ENCODE results near the gene STARD3. TPM values are rescaled to one million over a fixed set of nuclear protein-coding genes. Genes with fewer than 3 reads are reported as not detected.

STARD3 gene
- 39.1 and 40.9 TPM in 2 replicates for total RNA-seq

DNA sequence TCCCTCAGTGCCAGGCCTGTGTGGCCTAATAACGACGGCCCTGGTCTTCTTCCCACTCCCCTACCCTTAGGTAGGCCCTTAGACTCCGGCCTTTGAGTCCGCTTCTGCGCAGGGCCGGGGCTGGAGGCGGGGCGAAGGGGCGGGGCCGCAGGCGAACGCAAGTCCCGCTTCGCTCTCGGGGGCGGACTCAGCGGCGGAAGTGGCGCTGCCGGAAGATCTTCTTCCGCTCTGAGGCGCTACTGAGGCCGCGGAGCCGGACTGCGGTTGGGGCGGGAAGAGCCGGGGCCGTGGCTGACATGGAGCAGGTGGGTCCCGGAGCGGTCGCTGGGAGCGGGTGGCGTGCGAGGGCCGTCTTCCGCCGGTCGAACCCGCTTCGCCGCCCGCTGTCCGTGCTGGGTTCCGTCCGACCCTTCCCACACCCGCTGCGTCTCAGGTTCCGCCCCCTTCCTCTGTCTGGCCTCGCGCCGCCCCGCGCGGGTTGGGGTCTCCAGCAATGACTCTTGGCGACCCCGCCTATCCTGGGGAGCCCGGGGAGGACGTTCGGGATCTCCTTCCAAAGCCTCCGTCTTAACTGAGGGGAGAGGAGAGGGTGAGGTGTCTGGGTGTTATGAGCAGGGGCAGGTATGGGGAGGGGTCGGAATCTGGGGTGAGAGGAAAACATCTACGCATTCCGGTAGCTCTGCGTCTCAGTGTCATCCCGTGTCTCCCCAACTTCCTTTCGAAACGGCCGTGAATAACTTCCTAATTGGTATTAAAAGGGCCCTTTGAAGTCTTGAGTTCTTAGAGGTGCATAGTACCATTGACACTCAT, at the start of gene STARD3:
STARD3 (plus strand) TSS at position 218 of the 810 bp plus-strand sequence. CDS start 16,388 bp downstream, outside the sequence.

DNA sequence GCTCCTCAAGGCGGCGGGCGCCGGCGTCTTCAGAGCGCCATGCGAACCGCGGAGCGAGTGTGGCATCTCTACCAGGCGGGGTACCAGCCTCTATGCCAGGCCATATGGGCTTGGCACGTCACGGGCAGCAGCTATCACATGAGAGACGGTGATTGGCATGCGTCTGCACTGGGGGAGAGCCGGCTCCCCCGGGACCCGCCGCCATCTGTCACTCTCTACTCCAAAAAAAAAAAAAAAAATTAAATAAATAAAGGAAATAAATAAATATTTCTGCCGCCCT, 29.2 kb upstream of the STARD3 start, which contains the start of gene NEUROD2:
NEUROD2 (minus strand) TSS at position 70 of the 280 bp plus-strand sequence. CDS start 1,321 bp downstream, outside the sequence.

DNA sequence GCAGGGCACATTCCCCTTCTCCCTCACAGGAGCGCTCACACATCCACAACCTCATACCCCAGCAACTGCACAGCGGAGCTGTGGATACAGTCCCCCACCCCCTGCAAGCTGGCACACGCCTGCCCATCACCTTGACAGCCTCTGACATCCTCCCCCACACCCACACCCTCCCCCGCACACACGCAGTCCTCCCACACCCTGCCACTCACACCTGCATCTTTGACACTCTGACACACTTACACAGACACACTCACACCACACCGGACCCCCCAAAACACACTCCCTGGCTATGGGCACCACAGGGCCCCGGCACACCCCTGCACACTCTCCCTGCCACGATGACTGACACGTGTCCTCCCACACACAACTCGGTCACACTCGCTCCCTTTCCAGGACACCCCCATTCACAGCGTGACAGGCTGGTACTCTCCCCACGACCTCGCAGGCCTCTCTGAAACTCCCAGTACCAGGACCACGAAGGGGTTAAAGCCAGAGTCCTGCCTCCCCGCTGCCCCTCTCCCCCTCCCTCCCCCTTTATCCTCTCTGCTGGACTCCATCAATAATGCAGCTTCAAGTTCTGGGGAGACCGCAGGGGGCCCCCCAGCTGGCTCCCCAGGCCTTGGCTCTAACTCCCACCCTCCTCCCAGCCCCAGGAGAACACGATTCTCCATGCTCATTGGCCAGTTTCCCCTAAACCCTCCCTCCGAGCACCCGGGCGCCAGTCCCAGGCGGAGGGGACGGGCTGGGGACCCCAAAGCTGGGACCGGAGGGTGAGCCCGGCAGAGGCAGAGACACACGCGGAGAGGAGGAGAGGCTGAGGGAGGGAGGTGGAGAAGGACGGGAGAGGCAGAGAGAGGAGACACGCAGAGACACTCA, 10.5 kb upstream of the STARD3 start, which contains the start of gene PPP1R1B:
PPP1R1B (plus strand) TSS at position 782 of the 876 bp plus-strand sequence. CDS start 441 bp downstream, outside the sequence.

DNA sequence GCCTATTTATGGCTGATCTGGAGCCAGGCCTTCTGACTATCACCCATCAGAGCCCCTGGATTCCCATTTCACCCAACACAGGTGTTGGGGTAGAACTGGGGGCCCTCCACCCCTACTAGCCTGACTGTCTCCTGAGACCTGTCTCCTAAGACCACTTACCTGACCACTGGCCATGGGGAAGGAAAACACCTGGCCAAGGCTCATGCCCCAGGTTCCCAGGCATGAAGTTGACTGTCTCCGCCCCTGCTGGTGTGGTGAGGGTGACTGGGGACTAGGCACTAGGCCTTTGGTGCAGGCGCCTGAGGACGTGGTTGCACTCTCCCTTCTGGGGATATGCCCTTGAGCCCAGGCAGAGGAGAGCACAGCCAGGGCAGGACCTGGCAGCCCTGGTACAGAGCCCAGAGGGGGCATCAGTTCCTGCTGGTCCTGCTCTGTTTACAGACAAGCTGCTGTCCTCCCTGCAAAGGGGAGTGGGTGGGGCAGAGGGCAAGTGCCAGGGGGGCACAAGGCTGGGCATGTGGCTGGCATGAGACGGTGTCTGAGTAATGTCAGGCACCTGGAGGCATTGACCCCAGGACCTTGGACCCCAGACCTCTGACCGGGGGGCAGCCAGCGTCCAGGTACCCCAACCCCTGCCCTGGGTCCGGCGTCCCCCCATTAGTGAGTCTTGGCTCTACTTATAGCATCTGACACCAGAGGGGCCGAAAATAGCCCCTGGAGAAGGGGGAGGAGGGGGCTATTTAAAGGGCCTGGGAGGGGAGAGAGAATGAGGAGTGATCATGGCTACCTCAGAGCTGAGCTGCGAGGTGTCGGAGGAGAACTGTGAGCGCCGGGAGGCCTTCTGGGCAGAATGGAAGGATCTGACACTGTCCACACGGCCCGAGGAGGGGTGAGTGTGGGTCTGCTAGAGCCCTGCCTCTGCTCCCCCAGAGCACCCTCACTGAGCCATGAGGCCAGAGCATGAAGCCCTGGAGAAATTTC, 27.9 kb downstream of the STARD3 start, which contains the start of gene TCAP:
TCAP (plus strand) TSS at position 769 of the 981 bp plus-strand sequence; CDS start at position 780, 11 bp downstream.

DNA sequence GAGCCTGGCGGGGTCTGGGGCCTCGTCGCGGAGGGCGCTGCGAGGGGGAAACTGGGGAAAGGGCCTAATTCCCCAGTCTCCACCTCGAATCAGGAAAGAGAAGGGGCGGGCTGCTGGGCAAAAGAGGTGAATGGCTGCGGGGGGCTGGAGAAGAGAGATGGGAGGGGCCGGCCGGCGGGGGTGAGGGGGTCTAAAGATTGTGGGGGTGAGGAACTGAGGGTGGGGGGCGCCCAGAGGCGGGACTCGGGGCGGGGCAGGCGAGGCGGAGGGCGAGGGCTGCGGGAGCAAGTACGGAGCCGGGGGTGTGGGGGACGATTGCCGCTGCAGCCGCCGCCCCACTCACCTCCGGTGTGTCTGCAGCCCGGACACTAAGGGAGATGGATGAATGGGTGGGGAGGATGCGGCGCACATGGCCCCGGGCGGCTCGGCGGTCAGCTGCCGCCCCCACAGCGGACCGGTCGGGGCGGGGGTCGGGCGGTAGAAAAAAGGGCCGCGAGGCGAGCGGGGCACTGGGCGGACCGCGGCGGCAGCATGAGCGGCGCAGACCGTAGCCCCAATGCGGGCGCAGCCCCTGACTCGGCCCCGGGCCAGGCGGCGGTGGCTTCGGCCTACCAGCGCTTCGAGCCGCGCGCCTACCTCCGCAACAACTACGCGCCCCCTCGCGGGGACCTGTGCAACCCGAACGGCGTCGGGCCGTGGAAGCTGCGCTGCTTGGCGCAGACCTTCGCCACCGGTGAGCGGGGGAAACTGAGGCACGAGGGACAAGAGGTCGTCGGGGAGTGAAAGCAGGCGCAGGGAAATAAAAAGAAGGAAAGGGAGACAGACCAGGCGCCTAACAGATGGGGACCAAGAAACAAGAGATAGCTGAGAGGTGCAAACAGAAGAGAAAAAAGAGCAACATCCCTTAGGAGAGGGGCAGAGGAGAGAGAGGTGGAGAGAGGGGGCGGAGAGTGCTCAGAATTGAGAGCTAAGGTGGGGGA, 31.3 kb downstream of the STARD3 start, which contains the start of gene PNMT:
PNMT (plus strand) TSS at position 509 of the 980 bp plus-strand sequence; CDS start at position 532, 23 bp downstream.

DNA sequence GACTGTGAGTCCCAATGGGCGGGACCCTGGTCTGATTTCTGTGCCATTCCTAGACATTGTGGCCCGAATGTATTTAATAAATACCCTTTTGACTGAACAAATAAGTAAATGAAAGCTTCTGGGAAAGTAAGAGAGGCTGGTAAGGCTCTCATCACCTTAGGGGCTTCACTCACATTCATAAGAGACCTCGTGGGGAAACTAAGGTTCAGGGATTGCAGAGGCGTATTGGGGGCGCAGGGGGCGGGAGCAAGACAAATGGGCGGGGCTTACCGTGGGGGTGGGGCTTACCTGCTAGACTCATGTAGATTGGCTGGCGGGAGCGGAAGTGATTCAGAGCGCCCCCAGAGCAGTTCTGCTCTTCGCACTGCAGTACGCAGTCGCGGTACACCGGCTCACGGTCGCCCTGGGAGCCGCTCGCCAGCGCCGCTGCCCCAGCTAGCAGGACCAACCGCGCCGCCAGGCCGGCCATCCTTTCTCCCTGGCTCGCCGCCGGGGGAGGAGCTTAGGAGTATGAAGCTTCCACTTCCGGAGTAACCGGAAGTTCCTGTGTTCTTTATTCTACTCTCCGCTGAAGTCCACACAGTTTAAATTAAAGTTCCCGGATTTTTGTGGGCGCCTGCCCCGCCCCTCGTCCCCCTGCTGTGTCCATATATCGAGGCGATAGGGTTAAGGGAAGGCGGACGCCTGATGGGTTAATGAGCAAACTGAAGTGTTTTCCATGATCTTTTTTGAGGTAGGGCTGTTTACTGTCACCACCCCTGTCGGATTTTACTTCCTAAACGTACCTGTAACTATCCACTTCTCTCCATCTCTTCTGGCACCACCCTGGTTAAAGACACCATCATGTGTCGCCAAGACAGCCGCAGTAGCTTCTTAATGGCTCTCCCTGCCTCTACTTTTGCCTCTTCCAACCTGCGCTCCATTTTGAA, 50.9 kb downstream of the STARD3 start, which contains the start of gene PGAP3:
PGAP3 (minus strand) TSS at position 512 of the 929 bp plus-strand sequence; CDS start at position 469, 43 bp downstream.

DNA sequence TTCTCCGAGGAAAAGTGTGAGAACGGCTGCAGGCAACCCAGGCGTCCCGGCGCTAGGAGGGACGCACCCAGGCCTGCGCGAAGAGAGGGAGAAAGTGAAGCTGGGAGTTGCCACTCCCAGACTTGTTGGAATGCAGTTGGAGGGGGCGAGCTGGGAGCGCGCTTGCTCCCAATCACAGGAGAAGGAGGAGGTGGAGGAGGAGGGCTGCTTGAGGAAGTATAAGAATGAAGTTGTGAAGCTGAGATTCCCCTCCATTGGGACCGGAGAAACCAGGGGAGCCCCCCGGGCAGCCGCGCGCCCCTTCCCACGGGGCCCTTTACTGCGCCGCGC, 62.8 kb downstream of the STARD3 start, which contains the start of gene ERBB2:
ERBB2 (plus strand) TSS at position 247 of the 330 bp plus-strand sequence. CDS start 175 bp downstream, outside the sequence.

Other genes with a start within 250 kb of the STARD3 start
- gene FBXL20, start 235.5 kb upstream of the STARD3 start, total RNA-seq, result 4.7 and 4.9 TPM in 2 replicates
- gene MED1, start 185.9 kb upstream of the STARD3 start, total RNA-seq, result 16.8 and 17.5 TPM in 2 replicates
- 13.2 and 16.0 TPM in 2 replicates for gene CDK12, start 175.7 kb upstream of the STARD3 start, total RNA-seq
- not detected in 2 replicates for gene NEUROD2, start 29.2 kb upstream of the STARD3 start, total RNA-seq
- gene PPP1R1B, start 10.2 kb upstream of the STARD3 start, total RNA-seq, result 0.45 TPM in 1 of 2 replicates, not detected in the other
- 0.17 and 0.30 TPM in 2 replicates for gene TCAP, start 28.2 kb downstream of the STARD3 start, total RNA-seq
- gene PNMT, start 31.3 kb downstream of the STARD3 start, total RNA-seq, result not detected in 2 replicates
- gene PGAP3, start 50.9 kb downstream of the STARD3 start, total RNA-seq, result 7.9 and 9.1 TPM in 2 replicates
- 27.7 and 35.5 TPM in 2 replicates for gene ERBB2, start 62.9 kb downstream of the STARD3 start, total RNA-seq
- gene MIEN1, start 93.4 kb downstream of the STARD3 start, total RNA-seq, result 71.5 and 77.4 TPM in 2 replicates
- 0.45 and 0.84 TPM in 2 replicates for gene GRB7, start 100.8 kb downstream of the STARD3 start, total RNA-seq
- gene IKZF3, start 227.2 kb downstream of the STARD3 start, total RNA-seq, result not detected in 2 replicates
- not detected in 2 replicates for gene ZPBP2, start 231.1 kb downstream of the STARD3 start, total RNA-seq

Data from bronchus fibroblast of lung (primary cell).